NCI-H2029 (cell line): ENCODE data around the gene CPED1.
A peak's percentile ranks its signal among the peaks of the same experiment; 100 is the strongest.
"Not testable (repeated sequence)": the region's sequence is repeated elsewhere in the genome, so short reads cannot be mapped to it uniquely, and the experiment has no call there.

Experiments used
- DNase-seq: peaks from one replicate; lab custom pipeline; 2025; lab: John Stamatoyannopoulos, UW

Gene CPED1

DNA sequence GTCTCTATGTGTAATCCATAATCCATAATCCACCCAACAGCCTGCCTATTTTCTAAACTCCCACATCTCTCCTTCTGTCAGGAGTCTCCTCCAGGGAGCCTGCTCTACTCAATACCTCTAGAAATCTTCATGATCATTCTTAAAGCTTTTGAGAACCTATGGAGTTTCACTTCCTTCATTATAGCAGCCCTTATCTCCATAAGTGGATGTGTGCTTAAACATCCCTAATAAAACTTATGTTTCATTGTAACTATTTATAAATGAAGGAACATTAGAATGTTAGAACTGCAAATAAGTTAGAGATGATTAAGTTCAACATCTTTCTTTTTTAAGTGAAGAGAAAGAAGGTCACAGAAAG, 8.5 kb downstream of the CPED1 start:
- no peak for DNase-seq

DNA sequence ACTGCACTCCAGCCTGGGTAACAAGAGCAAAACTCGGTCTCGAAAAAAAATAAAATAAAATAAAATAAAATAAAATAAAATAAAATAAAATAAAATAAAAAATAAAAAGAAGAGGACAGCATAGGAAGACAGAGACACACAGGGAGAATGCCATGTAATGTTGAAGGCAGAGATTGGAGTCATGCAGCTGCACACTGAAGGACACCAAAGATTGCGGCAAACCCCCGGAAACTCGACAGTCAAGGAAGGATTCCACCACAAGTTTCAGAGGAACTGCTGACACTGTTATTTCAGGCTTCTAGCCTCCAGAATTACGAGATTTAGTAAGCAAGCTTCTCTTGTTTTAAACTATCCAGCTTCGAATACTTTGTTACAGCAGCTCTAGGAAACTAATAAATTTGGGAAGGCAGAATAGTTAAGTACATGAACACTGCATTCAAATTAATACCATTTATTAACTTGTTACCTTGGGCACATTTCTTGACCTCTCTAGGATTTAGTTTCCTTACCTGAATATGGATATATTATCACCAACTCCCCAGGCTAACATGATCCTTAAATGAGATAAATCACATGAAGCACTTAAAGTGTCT, 9.5 kb downstream of the CPED1 start:
- no peak for DNase-seq

DNA sequence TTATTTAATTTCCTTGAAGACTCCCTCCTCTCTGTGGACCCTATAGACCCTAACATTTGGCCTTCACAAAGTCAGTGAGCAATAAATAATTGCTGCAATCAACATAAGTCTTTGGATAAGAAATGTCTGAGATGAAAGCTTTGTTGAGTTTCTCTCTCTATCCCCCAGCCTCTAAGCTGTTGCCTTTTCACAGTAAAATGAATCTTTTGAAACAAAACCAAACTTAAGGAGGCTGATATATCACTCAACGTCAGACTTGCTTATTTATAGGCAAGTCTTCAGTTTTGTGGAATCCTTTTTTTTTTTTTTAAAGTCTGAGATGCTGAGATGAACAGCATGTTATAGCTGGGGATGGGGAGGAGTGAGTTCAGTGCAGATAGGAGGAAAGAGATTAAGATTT, 10.0 kb downstream of the CPED1 start:
- no peak for DNase-seq

DNA sequence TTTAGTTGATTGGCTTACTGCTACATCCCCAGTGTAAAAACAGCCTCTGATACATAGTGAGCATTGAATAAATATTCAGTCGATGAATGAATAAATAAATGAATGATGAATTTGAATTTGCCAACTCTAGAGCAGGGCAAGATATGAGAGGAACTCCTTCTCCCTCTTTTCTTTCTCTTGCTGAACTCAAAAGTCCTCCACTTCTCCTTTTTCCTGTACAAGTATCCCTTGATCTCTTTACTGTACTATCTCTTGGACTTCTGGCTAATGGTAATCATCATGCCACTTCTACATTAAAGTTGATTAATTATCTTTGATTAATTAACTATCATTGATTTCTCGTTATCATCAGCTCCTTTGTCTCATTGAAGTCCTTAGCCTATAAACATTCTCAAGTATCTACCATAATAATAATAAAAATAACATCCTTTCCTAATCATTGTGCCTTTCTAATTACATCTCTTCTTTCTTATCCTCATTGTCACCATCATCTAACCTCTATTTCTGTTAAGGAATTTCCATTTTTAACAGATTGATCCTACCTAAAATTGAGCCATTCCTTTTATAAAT, 10.6 kb downstream of the CPED1 start:
- no peak for DNase-seq

DNA sequence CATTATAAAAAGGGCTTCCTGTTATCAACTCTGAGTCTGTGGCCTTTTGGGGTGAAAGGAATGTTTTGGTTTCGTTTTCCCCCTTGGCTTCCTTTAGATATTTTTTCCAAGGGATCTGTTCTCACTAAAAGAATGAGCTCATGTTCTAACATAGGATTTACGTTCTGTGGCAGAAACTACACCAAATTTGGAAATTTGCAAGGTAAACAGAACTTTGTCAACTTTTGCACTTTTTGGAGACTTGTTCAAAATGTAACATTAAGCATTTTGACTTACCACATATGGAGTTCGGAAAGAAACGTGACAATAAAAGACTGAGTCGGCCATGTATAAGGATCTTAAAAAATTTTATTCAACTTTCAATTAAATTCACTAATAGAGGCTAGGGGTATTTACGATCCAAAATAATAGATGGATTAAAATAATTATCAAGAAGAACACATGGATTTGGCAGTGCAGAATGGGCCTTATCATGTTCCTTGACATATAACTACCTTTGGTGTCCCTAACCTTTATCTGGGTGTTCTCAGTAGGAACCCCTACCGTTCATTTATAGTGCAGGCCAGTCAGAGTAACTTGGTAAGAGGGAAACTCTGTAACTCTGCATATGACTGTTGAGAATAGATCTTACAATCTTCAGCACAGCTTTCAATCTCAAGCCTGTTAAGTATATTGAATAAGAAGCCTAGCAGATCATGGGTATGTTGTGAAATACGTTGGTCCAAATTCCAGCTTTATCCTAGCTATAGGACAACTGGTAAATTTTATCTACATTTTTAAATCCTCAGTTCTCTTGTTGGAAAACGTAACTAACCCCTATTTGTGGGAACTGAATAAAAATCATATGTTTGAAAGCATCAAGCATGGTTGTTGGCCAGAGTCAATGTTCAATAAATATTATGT, 11.8 kb downstream of the CPED1 start:
- no peak for DNase-seq

DNA sequence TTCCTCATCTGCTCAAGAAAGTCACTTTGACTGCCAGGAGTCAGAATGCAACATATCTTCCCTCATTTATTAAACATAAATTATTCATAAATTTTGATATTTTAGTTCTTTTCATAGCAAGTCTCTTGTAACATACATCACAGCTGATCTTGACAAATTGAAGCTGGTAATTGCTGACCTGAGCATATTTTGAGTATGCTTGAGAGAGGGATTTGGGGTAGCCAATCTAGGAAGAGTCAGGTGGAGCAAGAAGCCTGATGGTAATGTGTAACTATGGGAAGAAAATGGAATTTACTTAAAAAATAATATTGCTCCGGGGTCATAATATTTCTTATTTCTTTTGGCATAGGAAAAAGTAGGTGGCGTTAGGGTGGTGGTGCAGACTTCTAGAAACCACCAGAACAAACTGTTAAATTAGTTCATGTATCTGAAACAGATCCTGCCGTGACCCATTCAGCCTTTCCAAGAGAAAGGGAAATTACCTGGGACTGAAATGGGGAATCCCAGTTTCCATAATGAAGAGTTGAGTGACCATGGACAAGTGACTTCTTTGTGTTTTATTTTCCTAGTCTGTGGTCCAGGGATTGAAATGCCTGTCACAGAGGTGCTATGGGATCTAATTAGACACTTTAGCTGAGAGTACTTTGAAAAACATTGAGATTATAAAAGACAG, 12.9 kb downstream of the CPED1 start:
- DNase-seq: no peak

DNA sequence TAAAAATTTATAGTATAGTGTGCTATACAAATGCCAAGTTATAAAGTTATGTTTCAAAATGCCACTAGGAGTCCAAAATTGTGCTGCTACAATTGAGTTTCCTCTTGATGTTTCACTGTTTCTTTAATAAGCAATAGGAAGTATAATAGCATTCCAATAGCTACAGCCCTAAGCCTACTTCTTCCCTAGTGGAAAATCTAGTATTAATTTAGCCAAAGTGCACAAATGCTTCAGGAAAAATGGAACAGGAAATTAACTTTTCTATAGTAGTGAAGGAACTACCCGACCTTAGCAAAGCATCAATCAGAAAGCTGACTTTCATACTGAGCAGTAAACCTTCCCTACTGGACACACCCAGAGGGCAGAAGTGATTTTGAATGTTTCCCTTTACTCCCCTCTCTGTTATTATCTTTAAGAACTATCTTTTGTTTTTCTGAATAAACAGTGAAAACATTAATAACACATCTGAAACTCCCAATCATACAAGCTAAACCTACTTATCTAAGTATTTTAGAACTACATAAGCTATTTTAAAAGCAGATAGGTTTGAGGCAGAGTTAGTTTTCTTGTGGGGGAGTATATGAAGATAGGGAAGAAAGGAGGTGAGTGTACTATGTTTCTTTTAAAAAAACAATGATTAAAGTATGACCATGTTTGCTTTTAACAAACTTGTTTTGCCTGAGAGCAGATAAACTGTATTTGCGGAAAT, 13.7 kb downstream of the CPED1 start:
- DNase-seq: no peak

DNA sequence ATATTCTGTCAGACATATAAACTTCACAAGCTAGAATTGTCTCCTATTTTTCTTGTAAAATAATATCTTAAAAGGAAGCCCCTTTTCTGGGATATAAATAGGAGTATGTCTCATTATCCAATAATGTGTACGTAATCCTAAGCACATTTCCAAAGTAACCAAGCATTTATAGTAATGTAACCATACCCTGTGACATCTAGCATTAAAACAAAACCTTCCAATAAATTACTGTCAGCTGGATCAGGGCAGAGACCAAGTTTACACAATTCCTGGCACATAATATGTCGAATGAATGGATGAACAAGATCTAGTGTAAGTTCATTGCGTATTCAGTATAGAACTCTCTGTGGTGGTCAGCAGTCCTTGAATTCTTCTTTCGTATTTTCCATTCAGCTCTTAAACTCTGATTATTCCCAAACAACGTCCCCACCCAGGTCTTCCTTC, 14.3 kb downstream of the CPED1 start:
- DNase-seq: no peak

DNA sequence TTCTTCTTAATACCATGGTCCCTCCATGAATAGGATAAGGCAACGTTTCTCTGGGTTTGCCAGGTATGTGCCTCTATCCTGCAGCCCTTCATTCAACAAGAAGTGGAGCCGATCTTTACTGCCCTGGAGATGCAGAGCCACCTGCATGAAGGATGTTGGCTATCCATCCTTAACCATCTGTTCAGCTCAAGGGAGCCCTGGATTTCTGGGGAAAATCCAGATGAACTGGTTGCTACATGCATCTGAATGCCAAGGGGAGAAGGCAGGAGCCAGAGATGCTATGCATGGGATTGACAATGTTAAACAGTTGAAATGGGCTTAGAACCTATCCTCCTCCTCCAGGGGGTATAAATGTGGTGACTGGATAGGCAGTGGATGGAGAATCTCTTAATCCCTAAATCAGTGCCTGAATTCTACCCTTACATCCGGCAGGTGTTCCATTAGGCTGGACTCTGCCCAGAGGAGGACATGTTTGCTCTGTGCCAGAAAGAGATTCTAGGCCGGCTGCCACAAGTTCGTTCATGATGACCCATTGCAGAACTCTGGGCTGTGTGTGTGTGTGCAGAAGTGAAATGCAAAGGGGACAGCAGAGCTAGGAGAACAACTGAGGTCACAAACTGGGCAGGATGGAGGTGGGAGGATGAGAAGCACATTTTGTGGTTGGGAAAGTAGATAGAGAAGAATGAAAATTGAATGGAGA, 15.6 kb downstream of the CPED1 start:
- DNase-seq: peak; percentile 63

DNA sequence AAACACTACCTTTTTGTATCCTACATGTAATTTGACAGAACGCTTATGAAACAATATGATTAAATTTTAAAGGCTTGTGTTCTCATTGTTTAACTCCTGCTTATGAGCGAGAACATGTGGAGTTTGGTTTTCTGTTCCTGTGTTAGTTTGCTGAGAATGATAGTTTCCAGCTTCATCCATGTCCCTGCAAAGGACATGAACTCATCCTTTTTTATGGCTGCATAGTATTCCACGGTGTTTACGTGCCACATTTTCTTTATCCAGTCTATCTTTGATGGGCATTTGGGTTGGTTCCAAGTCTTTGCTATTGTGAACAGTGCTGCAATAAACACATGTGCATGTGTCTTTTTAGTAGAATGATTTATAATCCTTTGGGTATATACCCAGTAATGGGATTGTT, 16.5 kb downstream of the CPED1 start:
- DNase-seq: not testable (repeated sequence)

DNA sequence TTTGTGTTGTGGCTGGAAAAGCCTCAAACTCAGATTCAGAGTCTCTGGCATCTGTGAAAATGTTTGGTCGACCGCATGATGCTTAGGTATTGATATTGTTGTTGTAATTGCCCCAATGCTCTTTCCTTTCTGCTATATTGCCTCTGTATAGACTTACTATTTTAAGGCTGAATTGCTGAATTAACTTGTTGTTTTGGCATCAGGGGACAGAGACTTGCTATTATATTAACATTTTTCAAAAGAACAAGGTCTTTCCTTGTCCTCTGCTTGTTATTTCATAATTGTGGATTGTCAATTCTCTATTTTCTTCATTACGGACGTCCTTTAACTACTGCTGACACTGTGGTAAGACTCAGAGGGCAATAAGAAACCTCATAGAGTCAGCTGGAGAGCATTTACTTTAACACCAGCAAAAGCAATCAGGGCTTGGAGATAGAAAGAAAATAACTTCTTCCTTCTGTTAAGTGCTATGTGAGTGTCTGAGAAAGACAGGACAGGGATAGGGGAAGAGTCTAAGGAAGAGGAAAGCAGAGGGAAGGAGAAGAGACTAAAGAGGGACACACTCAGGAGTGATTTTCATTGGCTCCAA, 17.6 kb downstream of the CPED1 start:
- DNase-seq: no peak

DNA sequence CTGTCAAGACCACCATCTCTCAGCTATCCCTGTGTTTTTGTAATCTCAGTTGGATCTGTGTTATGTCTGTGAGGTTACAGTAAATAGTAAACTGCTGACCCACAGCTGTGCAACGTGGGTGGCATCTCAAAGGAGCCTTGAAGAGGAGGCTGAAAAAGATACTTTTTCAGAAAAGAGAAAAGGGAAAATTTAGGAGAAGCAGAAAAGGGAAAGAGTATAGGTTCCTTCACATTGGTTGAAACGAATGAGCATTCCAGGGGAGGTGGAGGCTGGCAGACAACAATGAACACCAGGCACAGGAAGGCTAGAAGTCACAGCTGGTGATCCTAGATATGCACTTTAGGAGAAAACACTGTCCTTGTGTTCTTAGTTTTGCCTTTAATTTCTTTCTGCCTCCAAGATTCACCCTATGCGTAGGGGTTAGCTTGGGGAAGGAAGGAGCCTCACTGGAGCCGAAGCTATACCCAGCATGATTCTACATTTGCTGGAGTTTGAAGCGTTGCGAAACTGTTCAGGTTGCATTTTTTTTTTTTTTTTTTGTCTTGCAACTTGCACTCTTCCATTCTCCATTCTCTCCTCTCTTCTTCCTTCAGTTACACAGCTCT, 18.3 kb downstream of the CPED1 start:
- DNase-seq: no peak

DNA sequence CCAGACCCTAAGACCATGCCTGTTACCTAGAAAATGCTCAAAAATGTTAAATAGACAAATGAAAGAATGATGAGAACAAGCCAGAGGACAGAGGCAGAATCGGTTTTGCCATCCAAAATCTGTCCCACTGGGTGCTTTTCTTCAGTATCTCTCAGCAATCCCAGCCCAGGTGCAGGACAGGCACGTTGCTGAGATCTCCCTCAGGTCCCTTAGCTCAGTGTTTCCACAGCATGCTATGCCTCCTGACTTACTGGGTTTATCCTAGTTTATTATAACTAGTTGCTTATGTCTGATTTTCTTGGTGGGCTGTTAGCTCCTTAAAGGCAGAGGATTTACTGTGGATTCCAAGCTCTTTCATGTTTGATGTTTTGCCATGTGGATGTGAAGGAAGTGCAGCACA, 20.3 kb downstream of the CPED1 start:
- DNase-seq: no peak

DNA sequence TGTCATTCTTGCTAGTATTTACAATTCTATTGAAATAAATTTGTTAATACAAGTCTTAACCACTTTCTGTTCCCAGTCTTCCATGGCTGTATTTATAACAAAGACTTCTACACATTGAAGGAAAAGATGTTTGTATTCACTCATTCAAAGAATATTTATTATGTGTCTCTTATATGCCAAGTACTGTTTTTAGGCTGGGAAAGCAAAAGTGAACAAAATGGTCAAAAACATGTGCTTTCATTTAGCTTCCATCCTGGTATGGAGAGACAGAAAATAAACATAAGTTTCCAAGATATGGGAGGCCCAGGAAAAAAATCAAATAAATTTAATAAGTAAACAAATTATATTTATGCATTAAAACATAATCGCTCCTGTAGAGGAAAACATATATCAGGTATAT, 22.9 kb downstream of the CPED1 start:
- no peak for DNase-seq

DNA sequence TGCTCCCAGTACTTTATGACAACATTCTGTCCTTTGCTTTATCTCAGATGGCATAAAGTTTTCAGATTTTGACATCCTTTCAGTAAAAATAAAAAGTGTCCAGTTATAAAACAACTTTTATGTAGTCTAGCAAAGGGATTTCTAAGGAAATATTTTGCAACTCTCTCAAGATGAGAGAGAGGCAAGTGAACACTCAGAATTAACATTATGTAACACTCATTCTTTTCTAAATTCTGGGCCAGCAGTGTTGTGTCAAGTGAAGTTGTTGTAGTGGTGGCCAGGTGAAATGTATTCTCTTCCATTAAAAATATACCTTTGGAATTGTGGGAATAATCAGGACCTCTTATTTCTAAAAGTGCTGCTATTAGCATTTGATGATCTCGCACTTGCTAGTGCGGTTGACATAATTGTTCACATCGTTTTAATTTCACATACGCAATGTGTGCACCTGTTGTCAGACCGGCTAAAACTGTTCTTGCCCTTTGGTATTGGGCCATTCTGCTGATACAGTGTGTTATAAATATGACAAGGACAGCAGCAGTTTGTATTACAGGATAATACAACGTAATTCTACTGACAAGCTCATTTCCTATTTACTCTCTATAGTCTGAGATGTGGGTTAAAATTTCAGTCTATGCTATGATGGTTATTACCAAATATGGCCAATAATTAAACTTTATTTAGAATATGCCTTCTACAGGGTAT, 23.8 kb downstream of the CPED1 start:
- no peak for DNase-seq

DNA sequence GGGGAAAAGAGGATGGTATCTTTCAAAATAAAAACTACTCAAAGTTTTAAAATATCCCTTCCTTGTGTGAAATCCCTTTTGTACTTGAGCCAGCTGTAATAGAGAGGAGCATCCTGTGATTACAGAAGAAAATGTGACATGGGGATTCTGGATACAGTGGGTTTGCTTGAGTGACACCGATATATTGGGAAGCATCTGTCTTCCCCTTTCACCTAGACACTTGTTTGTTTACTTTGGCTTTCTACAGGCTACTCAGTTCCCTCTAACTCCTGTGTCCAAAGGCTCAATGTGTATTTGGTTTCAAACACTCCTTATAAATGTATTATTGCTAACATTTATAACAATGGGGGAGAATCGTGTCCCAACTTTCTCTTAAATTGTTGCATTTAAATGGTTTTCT, 24.4 kb downstream of the CPED1 start:
- no peak for DNase-seq

DNA sequence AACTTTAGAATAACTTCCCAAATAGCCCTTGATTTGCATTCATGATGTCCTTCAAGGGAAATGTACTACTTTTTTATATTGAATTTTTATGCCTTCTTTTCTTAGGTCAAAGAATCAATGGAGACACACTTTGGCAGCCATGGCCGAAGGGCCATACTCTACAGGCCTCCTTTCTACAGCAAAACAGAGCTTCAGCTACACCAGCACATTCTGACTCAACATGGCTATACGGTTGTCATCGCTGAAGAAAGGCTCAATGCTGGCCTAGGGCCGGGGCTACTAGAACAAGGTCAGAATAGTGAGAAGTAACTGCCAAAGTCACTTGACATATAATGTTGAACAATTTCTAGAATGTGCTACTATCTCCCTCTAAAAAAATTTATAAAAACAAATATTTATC, 27.0 kb downstream of the CPED1 start:
- no peak for DNase-seq

DNA sequence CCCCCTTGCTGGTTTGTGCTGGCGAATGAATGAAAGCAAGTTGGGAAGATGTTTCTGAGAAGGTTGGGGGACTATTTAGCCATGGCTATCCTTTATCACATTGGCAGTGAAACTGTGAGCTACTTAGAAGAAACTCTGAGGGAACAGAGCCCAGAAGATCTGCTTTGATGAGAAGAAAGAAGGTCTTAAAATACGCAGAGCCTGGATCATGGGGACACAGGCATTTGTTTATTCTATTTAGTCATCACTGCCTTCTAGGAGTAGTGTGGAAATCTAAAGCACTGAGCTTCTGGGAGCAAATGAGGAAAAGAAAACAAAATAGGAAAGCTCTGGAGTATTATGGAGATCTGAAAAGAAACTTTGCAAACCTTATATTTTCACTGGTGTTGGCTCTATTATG, 28.5 kb downstream of the CPED1 start:
- DNase-seq: no peak

DNA sequence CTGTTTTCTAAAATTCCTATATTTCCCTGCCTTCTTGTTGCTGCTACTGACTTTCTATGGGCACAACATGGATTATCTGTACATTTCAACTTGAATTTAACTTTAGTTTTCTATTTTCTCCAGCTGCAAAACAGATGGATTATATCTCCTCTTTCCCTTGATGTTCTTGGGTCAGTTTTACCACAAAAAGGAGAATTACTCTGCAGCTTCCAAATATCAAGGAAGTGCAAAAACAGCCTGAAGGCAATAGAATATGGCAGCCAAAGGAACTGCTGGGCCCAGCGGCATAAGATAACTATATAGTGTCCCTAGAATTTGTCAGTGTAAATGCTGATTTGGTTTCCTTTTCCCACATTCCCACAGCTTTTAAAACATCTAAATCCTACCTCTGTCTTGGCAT, 29.1 kb downstream of the CPED1 start:
- DNase-seq: no peak

DNA sequence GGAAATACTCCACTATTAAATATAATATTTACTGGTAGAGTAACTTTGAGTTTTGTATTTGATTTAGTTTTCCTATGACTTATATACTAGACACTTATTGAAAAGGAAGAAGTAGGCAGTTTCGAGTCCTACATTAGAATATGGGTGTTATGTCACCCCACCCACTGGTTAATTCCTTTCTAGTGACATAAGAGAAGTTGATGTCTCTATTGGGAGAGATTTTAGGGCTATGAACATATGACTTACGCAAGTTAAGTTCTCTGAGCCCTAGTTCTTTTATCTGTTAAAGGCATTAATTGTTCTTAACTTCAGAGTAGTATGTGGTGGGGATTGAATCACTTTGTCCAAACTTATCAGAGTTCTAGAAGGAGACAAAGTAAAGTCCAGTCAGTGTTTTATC, 30.5 kb downstream of the CPED1 start:
- DNase-seq: no peak
